HEK293 (cell line): ENCODE data around the gene HLX.

Experiments used
- GFI1B ChIP-seq: fragments of 450-650 bp; formaldehyde crosslinking; IDR thresholded peaks from 2 replicates; pipeline ENCODE4 v1.5.1; 2016; ENCODE audit warnings: missing biosample characterization, missing genetic modification characterization
- IKZF3 ChIP-seq: fragments of 450-650 bp; IDR thresholded peaks from 2 replicates; pipeline ENCODE4 v1.5.0; 2018; ENCODE audit warnings: missing biosample characterization, mild to moderate bottlenecking, missing genetic modification characterization, moderate library complexity
- KLF16 ChIP-seq: fragments of 450-650 bp; formaldehyde crosslinking; IDR thresholded peaks from 2 replicates; pipeline ENCODE4 v1.5.1; 2017; ENCODE audit warnings: missing biosample characterization, missing genetic modification characterization
- MZF1 ChIP-seq: fragments of 450-650 bp; formaldehyde crosslinking; IDR thresholded peaks from 2 replicates; pipeline ENCODE4 v1.5.1; 2017; ENCODE audit warnings: missing biosample characterization, missing genetic modification characterization, borderline replicate concordance
- PBX3 ChIP-seq: sonication (generic); formaldehyde crosslinking; IDR thresholded peaks from 2 replicates; pipeline ENCODE4 v1.8.1; 2022; ENCODE audit warnings: mild to moderate bottlenecking, moderate library complexity, missing genetic modification reagents
- SP2 ChIP-seq: fragments of 450-650 bp; formaldehyde crosslinking; IDR thresholded peaks from 2 replicates; pipeline ENCODE4 v1.5.1; 2016; ENCODE audit warnings: missing biosample characterization, missing genetic modification characterization
- TRIM28 ChIP-seq: IDR thresholded peaks from 2 replicates; pipeline ENCODE4 v1.6.1; 2011; ENCODE audit warnings: low read length, control low read depth, borderline replicate concordance
- ZBTB6 ChIP-seq: fragments of 450-650 bp; formaldehyde crosslinking; IDR thresholded peaks from 2 replicates; pipeline ENCODE4 v1.5.1; 2017; ENCODE audit warnings: missing biosample characterization, missing genetic modification characterization
- ZBTB8A ChIP-seq: fragments of 450-650 bp; formaldehyde crosslinking; IDR thresholded peaks from 2 replicates; pipeline ENCODE4 v1.5.1; 2016; ENCODE audit warnings: missing biosample characterization, missing genetic modification characterization
- ZNF112 ChIP-seq: fragments of 450-650 bp; formaldehyde crosslinking; IDR thresholded peaks from 2 replicates; pipeline ENCODE4 v1.5.0; 2017; ENCODE audit warnings: missing biosample characterization, missing genetic modification characterization
- ZNF133 ChIP-seq: fragments of 450-650 bp; formaldehyde crosslinking; IDR thresholded peaks from 2 replicates; pipeline ENCODE4 v1.5.1; 2016; ENCODE audit warnings: missing biosample characterization, missing genetic modification characterization
- ZNF157 ChIP-seq: fragments of 450-650 bp; formaldehyde crosslinking; IDR thresholded peaks from 2 replicates; pipeline ENCODE4 v1.5.1; 2016; ENCODE audit warnings: missing biosample characterization, missing genetic modification characterization
- ZNF174 ChIP-seq: fragments of 450-650 bp; formaldehyde crosslinking; IDR thresholded peaks from 2 replicates; pipeline ENCODE4 v1.5.0; 2017; ENCODE audit warnings: missing biosample characterization, mild to moderate bottlenecking, missing genetic modification characterization
- ZNF266 ChIP-seq: fragments of 450-650 bp; formaldehyde crosslinking; IDR thresholded peaks from 2 replicates; pipeline ENCODE4 v1.5.1; 2016; ENCODE audit warnings: missing biosample characterization, missing genetic modification characterization, low read depth
- ZNF350 ChIP-seq: fragments of 450-650 bp; formaldehyde crosslinking; IDR thresholded peaks from 2 replicates; pipeline ENCODE4 v1.5.0; 2017; ENCODE audit warnings: missing biosample characterization, mild to moderate bottlenecking, missing genetic modification characterization
- ZNF37A ChIP-seq: fragments of 450-650 bp; IDR thresholded peaks from 2 replicates; pipeline ENCODE4 v1.5.1; 2018; ENCODE audit warnings: missing biosample characterization, missing genetic modification characterization
- ZNF423 ChIP-seq: fragments of 450-650 bp; formaldehyde crosslinking; IDR thresholded peaks from 2 replicates; pipeline ENCODE4 v1.5.1; 2016; ENCODE audit warnings: missing biosample characterization, missing genetic modification characterization
- ZNF473 ChIP-seq: fragments of 450-650 bp; formaldehyde crosslinking; IDR thresholded peaks from 2 replicates; pipeline ENCODE4 v1.5.1; 2017; ENCODE audit warnings: missing biosample characterization, missing genetic modification characterization
- ZNF513 ChIP-seq: fragments of 450-650 bp; IDR thresholded peaks from 2 replicates; pipeline ENCODE4 v1.5.1; 2018; ENCODE audit warnings: missing biosample characterization, missing genetic modification characterization
- ZNF518A ChIP-seq: fragments of 450-650 bp; formaldehyde crosslinking; conservative IDR thresholded peaks from 2 replicates; pipeline ENCODE4 v1.5.1; 2016; ENCODE audit warnings: low read depth, missing biosample characterization, missing genetic modification characterization
- ZNF530 ChIP-seq: fragments of 450-650 bp; formaldehyde crosslinking; IDR thresholded peaks from 2 replicates; pipeline ENCODE4 v1.5.1; 2016; ENCODE audit warnings: low read depth, missing biosample characterization, missing genetic modification characterization
- ZNF548 ChIP-seq: fragments of 450-650 bp; formaldehyde crosslinking; IDR thresholded peaks from 2 replicates; pipeline ENCODE4 v1.5.1; 2016; ENCODE audit warnings: missing biosample characterization, missing genetic modification characterization
- ZNF571 ChIP-seq: fragments of 450-650 bp; formaldehyde crosslinking; IDR thresholded peaks from 2 replicates; pipeline ENCODE4 v1.5.0; 2017; ENCODE audit warnings: missing biosample characterization, missing genetic modification characterization
- ZNF621 ChIP-seq: fragments of 450-650 bp; formaldehyde crosslinking; IDR thresholded peaks from 2 replicates; pipeline ENCODE4 v1.5.1; 2017; ENCODE audit warnings: missing biosample characterization, missing genetic modification characterization
- ZSCAN23 ChIP-seq: fragments of 450-650 bp; formaldehyde crosslinking; IDR thresholded peaks from 2 replicates; pipeline ENCODE4 v1.5.1; 2016; ENCODE audit warnings: missing biosample characterization, missing genetic modification characterization
- TF ChIP-seq, protein P1 (sequence below): fragments of 450-650 bp; formaldehyde crosslinking; IDR thresholded peaks from 2 replicates; pipeline ENCODE4 v1.5.1; 2016; ENCODE audit warnings: missing biosample characterization, missing genetic modification characterization
- TF ChIP-seq, protein P2 (sequence below): fragments of 450-650 bp; formaldehyde crosslinking; conservative IDR thresholded peaks from 2 replicates; pipeline ENCODE4 v1.5.1; 2016; ENCODE audit warnings: low read depth, missing biosample characterization, missing genetic modification characterization

Gene HLX

GRCh38 chr1:220918285-220918951 is 39.2 kb downstream of the HLX start (continued):
- TF ChIP-seq ZNF518A (tag by site-specific recombination), result no peak
- TF ChIP-seq, protein P1, sequence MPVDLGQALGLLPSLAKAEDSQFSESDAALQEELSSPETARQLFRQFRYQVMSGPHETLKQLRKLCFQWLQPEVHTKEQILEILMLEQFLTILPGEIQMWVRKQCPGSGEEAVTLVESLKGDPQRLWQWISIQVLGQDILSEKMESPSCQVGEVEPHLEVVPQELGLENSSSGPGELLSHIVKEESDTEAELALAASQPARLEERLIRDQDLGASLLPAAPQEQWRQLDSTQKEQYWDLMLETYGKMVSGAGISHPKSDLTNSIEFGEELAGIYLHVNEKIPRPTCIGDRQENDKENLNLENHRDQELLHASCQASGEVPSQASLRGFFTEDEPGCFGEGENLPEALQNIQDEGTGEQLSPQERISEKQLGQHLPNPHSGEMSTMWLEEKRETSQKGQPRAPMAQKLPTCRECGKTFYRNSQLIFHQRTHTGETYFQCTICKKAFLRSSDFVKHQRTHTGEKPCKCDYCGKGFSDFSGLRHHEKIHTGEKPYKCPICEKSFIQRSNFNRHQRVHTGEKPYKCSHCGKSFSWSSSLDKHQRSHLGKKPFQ, result peak; percentile 76; the same call in 1 of the 2 replicates
- peak; percentile 71 for TF ChIP-seq GFI1B (tag by site-specific recombination)
- TF ChIP-seq ZNF530 (tag by site-specific recombination), result no peak
- no peak for TF ChIP-seq ZNF571 (tag by site-specific recombination)
- no peak for TF ChIP-seq PBX3
- no peak for TF ChIP-seq ZNF621 (tag by site-specific recombination)
- peak; percentile 70 for TF ChIP-seq ZNF423 (tag by site-specific recombination)
- peak; percentile 52 for TF ChIP-seq ZNF513 (tag by site-specific recombination)
- TF ChIP-seq KLF16 (tag by site-specific recombination), result 0 out of 2 replicates have a peak, but pooled peaks have one; percentile 18
- no peak for TF ChIP-seq ZNF266 (tag by site-specific recombination)
- no peak for TF ChIP-seq ZNF133
- no peak for TF ChIP-seq ZNF473 (tag by site-specific recombination)
- TF ChIP-seq ZNF350 (tag by site-specific recombination), result no peak
- peak; percentile 39 for TF ChIP-seq ZBTB8A (tag by site-specific recombination)
- TF ChIP-seq, protein P2, sequence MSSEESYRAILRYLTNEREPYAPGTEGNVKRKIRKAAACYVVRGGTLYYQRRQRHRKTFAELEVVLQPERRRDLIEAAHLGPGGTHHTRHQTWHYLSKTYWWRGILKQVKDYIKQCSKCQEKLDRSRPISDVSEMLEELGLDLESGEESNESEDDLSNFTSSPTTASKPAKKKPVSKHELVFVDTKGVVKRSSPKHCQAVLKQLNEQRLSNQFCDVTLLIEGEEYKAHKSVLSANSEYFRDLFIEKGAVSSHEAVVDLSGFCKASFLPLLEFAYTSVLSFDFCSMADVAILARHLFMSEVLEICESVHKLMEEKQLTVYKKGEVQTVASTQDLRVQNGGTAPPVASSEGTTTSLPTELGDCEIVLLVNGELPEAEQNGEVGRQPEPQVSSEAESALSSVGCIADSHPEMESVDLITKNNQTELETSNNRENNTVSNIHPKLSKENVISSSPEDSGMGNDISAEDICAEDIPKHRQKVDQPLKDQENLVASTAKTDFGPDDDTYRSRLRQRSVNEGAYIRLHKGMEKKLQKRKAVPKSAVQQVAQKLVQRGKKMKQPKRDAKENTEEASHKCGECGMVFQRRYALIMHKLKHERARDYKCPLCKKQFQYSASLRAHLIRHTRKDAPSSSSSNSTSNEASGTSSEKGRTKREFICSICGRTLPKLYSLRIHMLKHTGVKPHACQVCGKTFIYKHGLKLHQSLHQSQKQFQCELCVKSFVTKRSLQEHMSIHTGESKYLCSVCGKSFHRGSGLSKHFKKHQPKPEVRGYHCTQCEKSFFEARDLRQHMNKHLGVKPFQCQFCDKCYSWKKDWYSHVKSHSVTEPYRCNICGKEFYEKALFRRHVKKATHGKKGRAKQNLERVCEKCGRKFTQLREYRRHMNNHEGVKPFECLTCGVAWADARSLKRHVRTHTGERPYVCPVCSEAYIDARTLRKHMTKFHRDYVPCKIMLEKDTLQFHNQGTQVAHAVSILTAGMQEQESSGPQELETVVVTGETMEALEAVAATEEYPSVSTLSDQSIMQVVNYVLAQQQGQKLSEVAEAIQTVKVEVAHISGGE (tag by site-specific recombination), result no peak
- TF ChIP-seq ZBTB6 (tag by site-specific recombination), result peak; percentile 92
- TF ChIP-seq ZNF37A, result no peak
- TF ChIP-seq ZNF157 (tag by site-specific recombination), result no peak
- no peak for TF ChIP-seq ZNF112 (tag by site-specific recombination)
- no peak; the same call in 1 of the 2 replicates for TF ChIP-seq MZF1
- no peak for TF ChIP-seq SP2
- TF ChIP-seq IKZF3 (tag by site-specific recombination), result peak; percentile 65; the same call in 1 of the 2 replicates
- no peak for TF ChIP-seq ZNF548 (tag by site-specific recombination)
- no peak for TF ChIP-seq ZSCAN23 (tag by site-specific recombination)
- TF ChIP-seq TRIM28, result peak; percentile 78; the same call in 1 of the 2 replicates
- no peak for TF ChIP-seq ZNF174 (tag by site-specific recombination)
